DOHH2 (cell line): ENCODE measurements around the gene MAP2K6.

Experiments
- H3F3A ChIP-seq: fragments of 200-600 bp; sonication (generic), shearing (Covaris generic); 2 replicates; pipeline ENCODE4 v1.6.0; 2016; ENCODE audit warnings: antibody characterized with exemption, mild to moderate bottlenecking; ENCODE audit not compliant: control insufficient read depth, insufficient read depth
- H3K27ac ChIP-seq: fragments of 200-600 bp; sonication (generic); 2 replicates; pipeline ENCODE4 v1.5.1; 2014; ENCODE audit warnings: low read depth, mild to moderate bottlenecking, low read length, moderate library complexity
- H3K27me3 ChIP-seq: fragments of 200-600 bp; sonication (generic); 2 replicates; pipeline ENCODE4 v1.6.1; 2014; ENCODE audit warnings: mild to moderate bottlenecking, low read length, mixed read lengths; ENCODE audit not compliant: control insufficient read depth
- H3K36me3 ChIP-seq: fragments of 200-600 bp; sonication (generic); 2 replicates; pipeline ENCODE4 v1.6.1; 2014; ENCODE audit warnings: mild to moderate bottlenecking, low read length, moderate library complexity, mixed read lengths; ENCODE audit not compliant: control insufficient read depth
- H3K4me1 ChIP-seq: fragments of 200-600 bp; sonication (generic); 2 replicates; pipeline ENCODE4 v1.6.1; 2014; ENCODE audit warnings: mild to moderate bottlenecking, low read length, mixed read lengths; ENCODE audit not compliant: control insufficient read depth
- H3K4me2 ChIP-seq: fragments of 200-600 bp; sonication (generic); 2 replicates; pipeline ENCODE4 v1.6.0; 2014; ENCODE audit warnings: mild to moderate bottlenecking, low read length, moderate library complexity
- H3K4me3 ChIP-seq: fragments of 200-600 bp; sonication (generic); 2 replicates; pipeline ENCODE4 v1.5.1; 2014; ENCODE audit warnings: mild to moderate bottlenecking, low read length, mixed read lengths
- H3K79me2 ChIP-seq: fragments of 200-600 bp; sonication (generic); 2 replicates; pipeline ENCODE4 v1.6.1; 2014; ENCODE audit warnings: mild to moderate bottlenecking, low read length, mixed read lengths; ENCODE audit not compliant: control insufficient read depth
- H3K9me2 ChIP-seq: fragments of 200-600 bp; sonication (generic); replicated peaks from 2 replicates; pipeline ENCODE4 v1.6.1; 2014; ENCODE audit warnings: mild to moderate bottlenecking, low read length, mixed read lengths; ENCODE audit not compliant: control insufficient read depth
- H3K9me3 ChIP-seq: fragments of 200-600 bp; sonication (generic); 2 replicates; pipeline ENCODE4 v1.6.1; 2014; ENCODE audit warnings: antibody characterized with exemption, low read length, mixed read lengths; ENCODE audit not compliant: control insufficient read depth, insufficient read depth
- H4K20me1 ChIP-seq: fragments of 200-600 bp; sonication (generic); 2 replicates; pipeline ENCODE4 v1.6.0; 2014; ENCODE audit warnings: low read depth, mild to moderate bottlenecking, antibody characterized with exemption, low read length, moderate library complexity; ENCODE audit not compliant: control insufficient read depth, insufficient read depth
- EZH2phosphoT487 ChIP-seq: fragments of 200-600 bp; sonication (generic); IDR thresholded peaks from 2 replicates; pipeline ENCODE4 v1.6.1; 2017; ENCODE audit warnings: borderline replicate concordance, mild to moderate bottlenecking, antibody characterized with exemption, low read length, moderate library complexity, mixed read lengths
- TF ChIP-seq, protein P1 (sequence below): fragments of 200-600 bp; sonication (generic); IDR thresholded peaks from one replicate; pipeline ENCODE4 v1.5.1; 2014; ENCODE audit warnings: antibody characterized with exemption, mild to moderate bottlenecking, low read depth, low read length; ENCODE audit not compliant: poor library complexity, severe bottlenecking

Gene MAP2K6

DNA sequence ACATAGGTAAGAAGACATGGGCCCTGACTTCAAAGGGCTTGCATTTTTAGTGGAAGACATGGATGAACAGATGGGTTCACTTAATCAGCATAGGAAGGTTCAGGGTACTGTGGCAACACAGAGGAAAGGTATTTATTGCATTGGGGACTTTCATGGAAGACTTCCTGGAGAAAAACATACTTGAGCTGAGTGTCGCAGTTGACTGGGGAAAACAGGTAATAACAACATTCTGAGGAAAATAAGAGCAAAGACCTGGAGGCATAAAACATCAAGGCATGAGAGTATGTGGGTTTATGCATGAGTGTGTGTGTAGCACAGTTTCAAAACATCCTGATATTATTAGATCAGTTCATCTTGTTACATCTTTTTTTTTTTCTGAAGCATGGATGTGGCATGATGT, 82.7 kb downstream of the MAP2K6 start:
- peaks cover 15% of the 10 kb centered on the region; the same call in 1 of the 2 replicates for H3K27me3 ChIP-seq
- peaks cover 11% of the 10 kb centered on the region for H3K4me1 ChIP-seq
- no peaks in the 10 kb centered on the region for H3F3A ChIP-seq
- no peaks in the 10 kb centered on the region for H3K9me2 ChIP-seq
- H3K4me3 ChIP-seq, result no peak overlapping the region
- H3K36me3 ChIP-seq, result no peaks in the 10 kb centered on the region
- no peak overlapping the region for H3K27ac ChIP-seq
- TF ChIP-seq, protein P1, sequence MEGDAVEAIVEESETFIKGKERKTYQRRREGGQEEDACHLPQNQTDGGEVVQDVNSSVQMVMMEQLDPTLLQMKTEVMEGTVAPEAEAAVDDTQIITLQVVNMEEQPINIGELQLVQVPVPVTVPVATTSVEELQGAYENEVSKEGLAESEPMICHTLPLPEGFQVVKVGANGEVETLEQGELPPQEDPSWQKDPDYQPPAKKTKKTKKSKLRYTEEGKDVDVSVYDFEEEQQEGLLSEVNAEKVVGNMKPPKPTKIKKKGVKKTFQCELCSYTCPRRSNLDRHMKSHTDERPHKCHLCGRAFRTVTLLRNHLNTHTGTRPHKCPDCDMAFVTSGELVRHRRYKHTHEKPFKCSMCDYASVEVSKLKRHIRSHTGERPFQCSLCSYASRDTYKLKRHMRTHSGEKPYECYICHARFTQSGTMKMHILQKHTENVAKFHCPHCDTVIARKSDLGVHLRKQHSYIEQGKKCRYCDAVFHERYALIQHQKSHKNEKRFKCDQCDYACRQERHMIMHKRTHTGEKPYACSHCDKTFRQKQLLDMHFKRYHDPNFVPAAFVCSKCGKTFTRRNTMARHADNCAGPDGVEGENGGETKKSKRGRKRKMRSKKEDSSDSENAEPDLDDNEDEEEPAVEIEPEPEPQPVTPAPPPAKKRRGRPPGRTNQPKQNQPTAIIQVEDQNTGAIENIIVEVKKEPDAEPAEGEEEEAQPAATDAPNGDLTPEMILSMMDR, result no peak
- no peak for TF ChIP-seq EZH2phosphoT487
- no peak overlapping the region for H3K4me2 ChIP-seq
- H3K79me2 ChIP-seq, result no peaks in the 10 kb centered on the region
- no peaks in the 10 kb centered on the region for H4K20me1 ChIP-seq
- H3K9me3 ChIP-seq, result no peaks in the 10 kb centered on the region

DNA sequence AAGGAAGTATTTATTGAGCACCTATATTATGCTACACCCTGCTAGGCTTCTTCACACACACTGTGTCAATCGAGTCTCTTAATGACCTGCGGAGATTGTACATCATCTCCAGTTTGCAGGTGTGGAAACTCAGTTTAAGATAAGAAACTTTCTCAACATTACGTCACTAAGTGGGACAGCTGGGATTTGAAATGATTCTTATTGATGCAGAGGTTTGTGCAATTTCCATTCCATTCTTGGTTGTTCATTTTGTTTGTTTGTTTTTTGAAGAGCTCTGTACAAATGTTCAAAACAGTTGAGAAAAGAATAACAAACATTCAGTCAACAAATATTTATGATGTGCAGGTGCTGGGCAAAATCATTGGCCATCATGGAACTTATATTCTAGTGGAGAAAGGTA, 84.8 kb downstream of the MAP2K6 start:
- H3K4me3 ChIP-seq, result no peak overlapping the region
- H3K79me2 ChIP-seq, result no peaks in the 10 kb centered on the region
- no peaks in the 10 kb centered on the region for H4K20me1 ChIP-seq
- no peaks in the 10 kb centered on the region for H3K36me3 ChIP-seq
- H3K4me1 ChIP-seq, result peaks cover 33% of the 10 kb centered on the region
- no peaks in the 10 kb centered on the region for H3K9me2 ChIP-seq
- H3K27ac ChIP-seq, result no peak overlapping the region
- H3K9me3 ChIP-seq, result no peaks in the 10 kb centered on the region
- H3K27me3 ChIP-seq, result peaks cover 20% of the 10 kb centered on the region; the same call in 1 of the 2 replicates
- no peaks in the 10 kb centered on the region for H3F3A ChIP-seq
- no peak for TF ChIP-seq EZH2phosphoT487
- TF ChIP-seq, protein P1, result no peak
- H3K4me2 ChIP-seq, result no peak overlapping the region

DNA sequence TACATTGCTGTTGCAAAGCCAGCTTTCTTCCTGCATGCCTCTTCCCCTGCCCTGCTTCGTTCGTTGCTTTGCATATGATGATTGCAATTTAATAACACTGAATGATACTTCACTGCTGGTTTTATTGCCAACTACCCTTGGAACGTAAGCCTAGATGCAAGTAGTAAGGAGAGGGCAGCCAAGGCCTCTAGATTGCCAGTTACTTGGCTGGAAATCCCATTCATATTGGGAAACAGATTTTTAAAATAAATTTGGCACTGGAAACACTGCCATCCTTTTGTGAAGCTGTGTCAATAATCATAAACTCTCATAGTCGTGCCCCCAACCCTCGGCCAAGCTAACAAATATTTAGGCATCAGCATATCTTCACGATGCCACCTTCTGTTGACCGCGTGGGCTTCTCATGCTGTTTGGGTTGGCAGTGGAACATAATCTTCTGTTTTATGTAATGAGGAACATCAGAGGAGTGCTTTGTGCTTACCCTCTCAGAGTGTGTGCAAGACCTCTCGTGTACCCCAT, 86.5 kb downstream of the MAP2K6 start:
- Histone ChIP-seq H3F3A (no peaks in the 10 kb centered on the region), H3K36me3 (no peaks in the 10 kb centered on the region), H4K20me1 (no peaks in the 10 kb centered on the region), H3K27ac (no peak overlapping the region), H3K4me3 (no peak overlapping the region), H3K79me2 (no peaks in the 10 kb centered on the region), H3K9me2 (no peaks in the 10 kb centered on the region), H3K9me3 (no peaks in the 10 kb centered on the region), H3K27me3 (peaks cover 20% of the 10 kb centered on the region; the same call in 1 of the 2 replicates), H3K4me1 (peaks cover 35% of the 10 kb centered on the region), H3K4me2 (no peak overlapping the region)
- no peak for TF ChIP-seq EZH2phosphoT487
- TF ChIP-seq, protein P1, result no peak
